ENCODE results near the gene POLR3H. TPM values are rescaled to one million over a fixed set of nuclear protein-coding genes. Genes with fewer than 3 reads are reported as not detected.
A peak's percentile ranks its signal among the peaks of the same experiment; 100 is the strongest.

The POLR3H gene
- total RNA-seq, 1 donor from 2014 or later: 15.2 TPM

DNA sequence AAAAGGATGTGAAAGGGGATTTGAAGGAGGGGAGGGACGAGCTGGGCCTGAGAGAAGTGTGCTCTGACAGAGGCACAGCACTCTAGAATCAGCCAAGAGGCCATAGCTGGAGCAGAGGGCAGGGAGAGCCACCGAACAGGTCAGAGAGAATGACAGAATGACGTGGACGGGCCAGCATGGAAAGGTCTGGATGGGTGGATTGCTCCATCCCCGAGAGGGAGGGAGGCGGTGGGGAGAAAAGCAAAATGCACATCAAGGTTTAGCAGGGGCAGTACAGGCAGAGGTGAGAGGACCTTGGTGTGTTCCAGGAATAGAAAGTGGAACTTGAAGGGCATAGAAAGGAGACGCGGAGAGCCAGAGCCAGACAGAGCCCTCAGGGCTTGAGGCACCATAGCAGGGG lies 38.4 kb upstream of the POLR3H start:
- no peak overlapping the region for H3K27ac ChIP-seq
- H3K79me2 ChIP-seq (ENCODE audit: low read depth): no peaks in the 10 kb centered on the region
- Mint-ChIP-seq H3K27me3 (ENCODE audit: insufficient read depth, low read depth) (peaks cover 5% of the 10 kb centered on the region), H3K36me3 (no peaks in the 10 kb centered on the region), H3K4me3 (no peak overlapping the region), H3K4me1 (peaks cover 3% of the 10 kb centered on the region), H3K27ac (peak overlapping the region; percentile 32), H3K9me3 (no peaks in the 10 kb centered on the region)
- TF ChIP-seq EZH2 (IDR thresholded peaks at IDR 0.05): no peak
- no peak for TF ChIP-seq EZH2phosphoT487 (IDR thresholded peaks at IDR 0.05)
- TF ChIP-seq, protein P1, sequence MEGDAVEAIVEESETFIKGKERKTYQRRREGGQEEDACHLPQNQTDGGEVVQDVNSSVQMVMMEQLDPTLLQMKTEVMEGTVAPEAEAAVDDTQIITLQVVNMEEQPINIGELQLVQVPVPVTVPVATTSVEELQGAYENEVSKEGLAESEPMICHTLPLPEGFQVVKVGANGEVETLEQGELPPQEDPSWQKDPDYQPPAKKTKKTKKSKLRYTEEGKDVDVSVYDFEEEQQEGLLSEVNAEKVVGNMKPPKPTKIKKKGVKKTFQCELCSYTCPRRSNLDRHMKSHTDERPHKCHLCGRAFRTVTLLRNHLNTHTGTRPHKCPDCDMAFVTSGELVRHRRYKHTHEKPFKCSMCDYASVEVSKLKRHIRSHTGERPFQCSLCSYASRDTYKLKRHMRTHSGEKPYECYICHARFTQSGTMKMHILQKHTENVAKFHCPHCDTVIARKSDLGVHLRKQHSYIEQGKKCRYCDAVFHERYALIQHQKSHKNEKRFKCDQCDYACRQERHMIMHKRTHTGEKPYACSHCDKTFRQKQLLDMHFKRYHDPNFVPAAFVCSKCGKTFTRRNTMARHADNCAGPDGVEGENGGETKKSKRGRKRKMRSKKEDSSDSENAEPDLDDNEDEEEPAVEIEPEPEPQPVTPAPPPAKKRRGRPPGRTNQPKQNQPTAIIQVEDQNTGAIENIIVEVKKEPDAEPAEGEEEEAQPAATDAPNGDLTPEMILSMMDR (IDR thresholded peaks at IDR 0.05): no peak
- no peak overlapping the region for H2AFZ ChIP-seq (replicated peaks)
- no peaks in the 10 kb centered on the region for H3K36me3 ChIP-seq
- no peak for DNase-seq (ENCODE audit: low spot score)
- H3K9ac ChIP-seq: peak overlapping the region; percentile 20
- H3K4me2 ChIP-seq: no peak overlapping the region
- no peaks in the 10 kb centered on the region for H3K27me3 ChIP-seq
- H3K9me3 ChIP-seq (ENCODE audit: low read depth): no peaks in the 10 kb centered on the region
- H3K4me1 ChIP-seq: no peaks in the 10 kb centered on the region
- H3F3A ChIP-seq (ENCODE audit: low read depth): no peaks in the 10 kb centered on the region
- H4K20me1 ChIP-seq (ENCODE audit: low read depth): no peaks in the 10 kb centered on the region
- H3K4me3 ChIP-seq: no peak overlapping the region

DNA sequence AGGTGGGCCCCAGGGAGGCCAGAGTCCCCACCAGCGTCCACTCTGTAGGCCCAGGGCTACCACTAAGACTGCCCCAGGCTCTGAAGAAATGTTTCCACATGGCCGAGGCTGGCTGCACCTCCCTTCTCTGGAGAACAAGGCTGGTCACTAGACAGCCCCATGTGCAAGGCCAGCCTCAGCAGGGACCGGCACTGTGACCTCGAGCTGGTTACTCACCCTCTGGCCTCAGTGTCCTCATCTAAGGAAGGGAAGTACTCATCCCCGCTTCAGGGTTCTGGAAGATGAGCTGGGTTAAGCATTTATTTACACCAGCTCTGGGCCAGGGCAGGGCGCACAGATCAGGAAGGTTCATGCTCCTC lies 35.7 kb upstream of the POLR3H start:
- Mint-ChIP-seq H3K4me1 (peaks cover 10% of the 10 kb centered on the region), H3K27me3 (ENCODE audit: insufficient read depth, low read depth) (peaks cover 5% of the 10 kb centered on the region), H3K36me3 (no peaks in the 10 kb centered on the region), H3K9me3 (no peaks in the 10 kb centered on the region), H3K4me3 (no peak overlapping the region), H3K27ac (no peak overlapping the region)
- H3K36me3 ChIP-seq: no peaks in the 10 kb centered on the region
- no peak overlapping the region for H3K4me3 ChIP-seq
- no peak overlapping the region for H2AFZ ChIP-seq (replicated peaks)
- H4K20me1 ChIP-seq (ENCODE audit: low read depth): no peaks in the 10 kb centered on the region
- no peak for DNase-seq (ENCODE audit: low spot score)
- no peaks in the 10 kb centered on the region for H3K27me3 ChIP-seq
- H3K9me3 ChIP-seq (ENCODE audit: low read depth): no peaks in the 10 kb centered on the region
- no peaks in the 10 kb centered on the region for H3K4me1 ChIP-seq
- no peak overlapping the region for H3K9ac ChIP-seq
- H3K79me2 ChIP-seq (ENCODE audit: low read depth): no peaks in the 10 kb centered on the region
- no peak overlapping the region for H3K4me2 ChIP-seq
- no peak overlapping the region for H3K27ac ChIP-seq
- H3F3A ChIP-seq (ENCODE audit: low read depth): no peaks in the 10 kb centered on the region
- TF ChIP-seq EZH2phosphoT487 (IDR thresholded peaks at IDR 0.05): no peak
- TF ChIP-seq, protein P1 (IDR thresholded peaks at IDR 0.05): no peak
- TF ChIP-seq EZH2 (IDR thresholded peaks at IDR 0.05): no peak

DNA sequence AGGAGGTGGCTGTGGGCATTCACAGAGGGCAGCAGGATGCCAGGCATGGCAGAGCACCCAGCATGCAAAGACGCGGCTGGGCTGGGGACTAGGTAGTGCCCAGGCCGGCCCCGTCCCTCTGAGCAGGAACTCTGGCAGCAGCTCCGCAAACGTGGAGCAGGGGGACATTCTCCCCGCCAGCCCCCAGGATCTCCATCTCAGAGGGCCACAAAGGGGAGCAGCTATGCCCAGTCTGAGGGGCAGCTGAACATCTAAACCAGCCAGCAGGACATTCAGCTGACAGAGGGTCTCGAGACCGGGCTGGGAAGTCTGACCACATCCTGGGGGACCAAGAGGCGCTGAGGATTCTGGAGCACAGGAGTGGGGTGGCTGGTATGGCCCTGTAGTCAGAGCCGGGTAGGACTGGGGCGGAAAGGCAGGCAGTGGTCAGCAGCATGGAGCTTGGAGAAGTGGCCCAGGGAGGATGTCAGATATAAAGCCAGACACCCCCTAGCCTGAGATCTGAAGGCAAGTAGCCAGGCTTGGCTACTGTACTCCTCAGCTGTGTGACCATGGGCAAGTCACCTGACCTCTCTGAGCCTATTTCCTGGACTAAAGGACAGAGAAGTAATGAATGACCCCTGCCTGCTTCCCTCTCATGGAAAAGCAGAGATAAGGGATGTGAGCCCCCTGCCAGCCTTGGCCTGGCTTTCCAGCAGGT lies 35.2 kb upstream of the POLR3H start:
- no peaks in the 10 kb centered on the region for H3K27me3 ChIP-seq
- H3K36me3 ChIP-seq: no peaks in the 10 kb centered on the region

More for the DNA sequence above, 35.2 kb upstream of the POLR3H start:
- Histone ChIP-seq H2AFZ (replicated peaks) (no peak overlapping the region), H3K9ac (no peak overlapping the region), H3K9me3 (ENCODE audit: low read depth) (no peaks in the 10 kb centered on the region), H3K4me1 (no peaks in the 10 kb centered on the region), H3K79me2 (ENCODE audit: low read depth) (no peaks in the 10 kb centered on the region), H3K4me3 (no peak overlapping the region), H4K20me1 (ENCODE audit: low read depth) (no peaks in the 10 kb centered on the region), H3F3A (ENCODE audit: low read depth) (no peaks in the 10 kb centered on the region), H3K4me2 (no peak overlapping the region), H3K27ac (no peak overlapping the region)
- H3K27ac Mint-ChIP-seq: peak overlapping the region; percentile 53
- peaks cover 5% of the 10 kb centered on the region for H3K27me3 Mint-ChIP-seq (ENCODE audit: insufficient read depth, low read depth)
- DNase-seq (ENCODE audit: low spot score): no peak
- no peaks in the 10 kb centered on the region for H3K36me3 Mint-ChIP-seq
- H3K9me3 Mint-ChIP-seq: no peaks in the 10 kb centered on the region
- TF ChIP-seq EZH2phosphoT487 (IDR thresholded peaks at IDR 0.05) (no peak), EZH2 (IDR thresholded peaks at IDR 0.05) (no peak)
- TF ChIP-seq, protein P1 (IDR thresholded peaks at IDR 0.05): no peak
- peaks cover 10% of the 10 kb centered on the region for H3K4me1 Mint-ChIP-seq
- peak overlapping the region; percentile 24 for H3K4me3 Mint-ChIP-seq
